Gastroesophageal sphincter (tissue), 3 donors: ENCODE results near the gene SF3A1.

Source experiments
- CTCF ChIP-seq, 4 experiments: fragments of 200-600 bp in 2 of 4; fragments of 450-650 bp in 2 of 4; sonication (generic) in 1 of 4; IDR thresholded peaks; one replicate each; pipeline ENCODE4 v1.5.1; 2017 to 2019; ENCODE audit warnings: antibody characterized with exemption in 4 of 4, mild to moderate bottlenecking in 2 of 4, moderate library complexity in 2 of 4
- EP300 ChIP-seq: sonication (generic); formaldehyde crosslinking; IDR thresholded peaks from one replicate; pipeline ENCODE4 v1.6.1; 2017; ENCODE audit warnings: antibody characterized with exemption, mild to moderate bottlenecking
- POLR2A ChIP-seq, 2 donors: fragments of 450-650 bp; IDR thresholded peaks; one replicate each; pipeline ENCODE4 v1.6.1; 2017; ENCODE audit warnings: antibody characterized with exemption in 2 of 2, mild to moderate bottlenecking in 2 of 2, moderate library complexity in 1 of 2
- POLR2AphosphoS5 ChIP-seq: sonication (generic); formaldehyde crosslinking; IDR thresholded peaks from one replicate; pipeline ENCODE4 v1.6.1; 2017; ENCODE audit warnings: antibody characterized with exemption

- TF ChIP-seq EP300, result no peak
- TF ChIP-seq POLR2A (IDR thresholded peaks at IDR 0.05), result no peak
- no peak for TF ChIP-seq CTCF (IDR thresholded peaks at IDR 0.05)
- TF ChIP-seq POLR2AphosphoS5, result no peak
Measured at GRCh38 chr22:30393322-30393680, 36.6 kb upstream of the SF3A1 start.
